GDM1 (cell line): ENCODE measurements around the gene FAXC.
"Not testable (repeated sequence)": the region's sequence is repeated elsewhere in the genome, so short reads cannot be mapped to it uniquely, and the experiment has no call there.

Experiments
- DNase-seq: peaks from one replicate; lab custom pipeline; 2025; lab: John Stamatoyannopoulos, UW

The FAXC gene

GRCh38 chr6:99341862-99342455 is 7.5 kb downstream of the FAXC start:
- no peak for DNase-seq

GRCh38 chr6:99338188-99338587 is 11.3 kb downstream of the FAXC start:
- DNase-seq = no peak

GRCh38 chr6:99335298-99335697 is 14.2 kb downstream of the FAXC start:
- not testable (repeated sequence) for DNase-seq

- DNase-seq = peak; percentile 5
These were observed 14.8 kb downstream of the FAXC start for GRCh38 chr6:99334526-99335127.

GRCh38 chr6:99333068-99333467 is 16.4 kb downstream of the FAXC start:
- DNase-seq = no peak

GRCh38 chr6:99331531-99331930 is 17.9 kb downstream of the FAXC start:
- DNase-seq = no peak

GRCh38 chr6:99330159-99330558 is 19.3 kb downstream of the FAXC start:
- DNase-seq = no peak

- no peak for DNase-seq
These were observed 24.5 kb downstream of the FAXC start for GRCh38 chr6:99324996-99325395.

GRCh38 chr6:99318566-99318965 is 30.9 kb downstream of the FAXC start:
- DNase-seq = no peak

- no peak for DNase-seq
These were observed 37.1 kb downstream of the FAXC start for GRCh38 chr6:99312354-99312753.

GRCh38 chr6:99310553-99310952 is 38.9 kb downstream of the FAXC start:
- DNase-seq = no peak

- DNase-seq = no peak
These were observed 39.9 kb downstream of the FAXC start for GRCh38 chr6:99309557-99309956.

- DNase-seq = no peak
These were observed 40.7 kb downstream of the FAXC start for GRCh38 chr6:99308788-99309187.

- DNase-seq = no peak
These were observed 42.1 kb downstream of the FAXC start for GRCh38 chr6:99307295-99307907.

- no peak for DNase-seq
These were observed 43.1 kb downstream of the FAXC start for GRCh38 chr6:99306341-99306740.

- no peak for DNase-seq
These were observed 44.4 kb downstream of the FAXC start for GRCh38 chr6:99305021-99305554.

GRCh38 chr6:99297415-99297814 is 52.1 kb downstream of the FAXC start:
- no peak for DNase-seq

GRCh38 chr6:99297006-99297405 is 52.5 kb downstream of the FAXC start:
- DNase-seq = no peak

- DNase-seq = no peak
These were observed 53.2 kb downstream of the FAXC start for GRCh38 chr6:99296261-99296660.

- DNase-seq = no peak
These were observed 54.2 kb downstream of the FAXC start for GRCh38 chr6:99295276-99295675.

GRCh38 chr6:99294786-99295185 is 54.7 kb downstream of the FAXC start:
- no peak for DNase-seq

- DNase-seq = no peak
These were observed 59.8 kb downstream of the FAXC start for GRCh38 chr6:99289701-99290100.

GRCh38 chr6:99288668-99289067 is 60.8 kb downstream of the FAXC start:
- no peak for DNase-seq
